HCT116 (cell line): Measurements from ENCODE around the gene MTHFSD. TPM values are rescaled to one million over a fixed set of nuclear protein-coding genes. Genes with fewer than 3 reads are reported as not detected.
A peak's percentile ranks its signal among the peaks of the same experiment; 100 is the strongest.

Experiments
- ATAC-seq: fragments of 200-7000 bp; cut with Tn5 transposase; 2 replicates; pipeline ENCODE4 v1.9.1; 2020; ENCODE audit warnings: mild to moderate bottlenecking, moderate library complexity
- BruUV-seq: library from RNA; stranded (reverse); fragments of 400-500 nt; replicated peaks from 2 replicates; lab custom pipeline; 2021; lab: Mats Ljungman, UMichigan
- CTCF ChIA-PET: fragments of 300-600 bp; sonication (Branson Sonifier 250); formaldehyde crosslinking; loops from one replicate; lab custom pipeline; 2021; ENCODE audit warnings: antibody characterized with exemption; lab: Charles Lee
- POLR2A ChIA-PET: fragments of 300-600, 350-600 bp; sonication (Branson Sonifier 250); formaldehyde crosslinking; loops from one replicate; lab custom pipeline; 2021; ENCODE audit warnings: antibody characterized with exemption; lab: Charles Lee
- RAD21 ChIA-PET, 2 experiments: fragments of 300-600 bp; sonication (Branson Sonifier 250); formaldehyde crosslinking; loops; one replicate each; lab custom pipeline; 2023; ENCODE audit warnings: low total read pairs in 2 of 2; ENCODE audit not compliant: uncharacterized antibody in 2 of 2, unreplicated experiment in 2 of 2, low non-redundant PET in 1 of 2; lab: Charles Lee
- DNase-seq: peaks from one replicate; pipeline ENCODE4 v3.0.0-alpha.2; 2010; ENCODE audit warnings: low read depth, low spot score
- H2AFZ ChIP-seq: fragments of 200-600 bp; shearing (Covaris generic), sonication (generic); 2 replicates; pipeline ENCODE4 v1.6.1; 2017; ENCODE audit warnings: low read depth, mixed run types, mixed read lengths, antibody characterized with exemption, low read length; ENCODE audit not compliant: poor library complexity, severe bottlenecking
- H3K27ac ChIP-seq: 2 replicates; pipeline ENCODE4 v1.5.1; 2012; ENCODE audit warnings: low read depth, low read length
- H3K27me3 ChIP-seq: fragments of 200-600 bp; sonication (generic); 2 replicates; pipeline ENCODE4 v1.6.1; 2016; ENCODE audit warnings: mixed run types, low read length, mixed read lengths; ENCODE audit not compliant: insufficient read depth
- H3K36me3 ChIP-seq, 2 experiments: fragments of 200-500 bp in 1 of 2; fragments of 200-600 bp in 1 of 2; sonication (Bioruptor generic) in 1 of 2; sonication (generic) in 1 of 2; 2 replicates each; pipeline versions ENCODE4 v1.5.1 to v1.6.1; 2014 to 2016; ENCODE audit warnings: low read length in 2 of 2, inconsistent platforms in 1 of 2, mixed read lengths in 1 of 2, mixed run types in 1 of 2; ENCODE audit not compliant: insufficient read depth in 2 of 2, control insufficient read depth in 1 of 2
- H3K4me1 ChIP-seq, 2 experiments: fragments of 200-600 bp in 1 of 2; sonication (generic) in 1 of 2; 2 replicates each; pipeline versions ENCODE4 v1.5.1 to v1.6.1; 2012 to 2017; ENCODE audit warnings: low read length in 2 of 2, inconsistent platforms in 1 of 2, mild to moderate bottlenecking in 1 of 2, mixed read lengths in 1 of 2, mixed run types in 1 of 2, moderate library complexity in 1 of 2; ENCODE audit not compliant: insufficient read depth in 2 of 2, control insufficient read depth in 1 of 2
- H3K4me2 ChIP-seq: fragments of 200-600 bp; sonication (generic); 2 replicates; pipeline ENCODE4 v1.6.1; 2017; ENCODE audit warnings: mixed run types, low read length, mixed read lengths
- H3K4me3 ChIP-seq, 2 experiments: fragments of 200-600 bp in 1 of 2; sonication (generic) in 1 of 2; replicated peaks in 1 of 2; 2 replicates each; pipeline ENCODE4 v1.5.1; 2011 to 2016; ENCODE audit warnings: low read length in 2 of 2, control low read depth in 1 of 2, low read depth in 1 of 2, mild to moderate bottlenecking in 1 of 2, mixed read lengths in 1 of 2, mixed run types in 1 of 2
- H3K79me2 ChIP-seq: fragments of 200-600 bp; sonication (generic); 2 replicates; pipeline ENCODE4 v1.6.1; 2017; ENCODE audit warnings: mild to moderate bottlenecking, mixed run types, low read length, moderate library complexity, mixed read lengths; ENCODE audit not compliant: insufficient read depth
- H3K9ac ChIP-seq: fragments of 200-600 bp; sonication (generic); 2 replicates; pipeline ENCODE4 v1.6.1; 2016; ENCODE audit warnings: low read length, mixed read lengths
- H3K9me2 ChIP-seq: fragments of 200-600 bp; sonication (generic), shearing (Covaris generic); 2 replicates; pipeline ENCODE4 v1.6.1; 2017; ENCODE audit warnings: mixed run types, mild to moderate bottlenecking, moderate library complexity; ENCODE audit not compliant: insufficient read depth
- H3K9me3 ChIP-seq, 2 experiments: fragments of 200-500 bp in 1 of 2; fragments of 200-600 bp in 1 of 2; sonication (Bioruptor generic) in 1 of 2; sonication (generic) in 1 of 2; 2 replicates each; pipeline ENCODE4 v1.6.1; 2014 to 2017; ENCODE audit warnings: low read length in 2 of 2, mixed read lengths in 2 of 2, inconsistent platforms in 1 of 2, low read depth in 1 of 2, mild to moderate bottlenecking in 1 of 2, mixed run types in 1 of 2, moderate library complexity in 1 of 2; ENCODE audit not compliant: control insufficient read depth in 1 of 2, insufficient read depth in 1 of 2
- H4K20me1 ChIP-seq: fragments of 200-600 bp; sonication (generic), shearing (Covaris generic); 2 replicates; pipeline ENCODE4 v1.6.1; 2017; ENCODE audit warnings: mixed run types, mild to moderate bottlenecking, moderate library complexity; ENCODE audit not compliant: insufficient read depth
- CBX3 ChIP-seq: IDR thresholded peaks from 2 replicates; pipeline ENCODE4 v1.6.1; 2012; ENCODE audit warnings: low read depth
- CEBPB ChIP-seq: IDR thresholded peaks from 2 replicates; pipeline ENCODE4 v1.6.1; 2012; ENCODE audit warnings: low read depth
- EZH2 ChIP-seq: fragments of 200-600 bp; sonication (generic); IDR thresholded peaks from 2 replicates; pipeline ENCODE4 v1.6.1; 2017; ENCODE audit warnings: antibody characterized with exemption, mixed run types
- EZH2phosphoT487 ChIP-seq: fragments of 200-600 bp; IDR thresholded peaks from 2 replicates; pipeline ENCODE4 v1.6.1; 2018; ENCODE audit warnings: antibody characterized with exemption, borderline replicate concordance
- FOSL1 ChIP-seq: IDR thresholded peaks from 2 replicates; pipeline ENCODE4 v1.6.1; 2012; ENCODE audit warnings: low read depth
- SIN3A ChIP-seq: IDR thresholded peaks from 2 replicates; pipeline ENCODE4 v1.6.1; 2012; ENCODE audit warnings: low read depth
- SP1 ChIP-seq: IDR thresholded peaks from 2 replicates; pipeline ENCODE4 v1.6.1; 2012; ENCODE audit warnings: low read depth
- ZFX ChIP-seq: fragments of 450-650 bp; IDR thresholded peaks from 2 replicates; pipeline ENCODE4 v1.6.1; 2017
- intact Hi-C: fragments of 100-400 bp; cut with micrococcal nuclease; formaldehyde crosslinking; loops from 2 replicates; pipeline ENCODE4 v1.10.0; 2022
- total RNA-seq: library from RNA; stranded (reverse); gene quantifications from one replicate; pipeline ENCODE4 v1.2.1, GENCODE V29; 2021; ENCODE audit not compliant: unreplicated experiment
- TF ChIP-seq, protein P1 (sequence below), 3 experiments: fragments of 200-600 bp in 1 of 3; sonication (generic) in 1 of 3; IDR thresholded peaks in 2 of 3; conservative IDR thresholded peaks in 1 of 3; 2 replicates each; pipeline ENCODE4 v1.5.1; 2012 to 2017; ENCODE audit warnings: low read depth in 2 of 3, low read length in 2 of 3, antibody characterized with exemption in 1 of 3, borderline replicate concordance in 1 of 3, control low read depth in 1 of 3, mild to moderate bottlenecking in 1 of 3, mixed read lengths in 1 of 3, mixed run types in 1 of 3, moderate library complexity in 1 of 3; ENCODE audit not compliant: insufficient read depth in 1 of 3
- TF ChIP-seq, protein P2 (sequence below): IDR thresholded peaks from 2 replicates; pipeline ENCODE4 v1.6.1; 2012
- TF ChIP-seq, protein P3 (sequence below): IDR thresholded peaks from 2 replicates; pipeline ENCODE4 v1.6.1; 2012; ENCODE audit warnings: low read depth

The MTHFSD gene
- total RNA-seq, 1 experiment from 2014 or later = 33.1 TPM

DNA sequence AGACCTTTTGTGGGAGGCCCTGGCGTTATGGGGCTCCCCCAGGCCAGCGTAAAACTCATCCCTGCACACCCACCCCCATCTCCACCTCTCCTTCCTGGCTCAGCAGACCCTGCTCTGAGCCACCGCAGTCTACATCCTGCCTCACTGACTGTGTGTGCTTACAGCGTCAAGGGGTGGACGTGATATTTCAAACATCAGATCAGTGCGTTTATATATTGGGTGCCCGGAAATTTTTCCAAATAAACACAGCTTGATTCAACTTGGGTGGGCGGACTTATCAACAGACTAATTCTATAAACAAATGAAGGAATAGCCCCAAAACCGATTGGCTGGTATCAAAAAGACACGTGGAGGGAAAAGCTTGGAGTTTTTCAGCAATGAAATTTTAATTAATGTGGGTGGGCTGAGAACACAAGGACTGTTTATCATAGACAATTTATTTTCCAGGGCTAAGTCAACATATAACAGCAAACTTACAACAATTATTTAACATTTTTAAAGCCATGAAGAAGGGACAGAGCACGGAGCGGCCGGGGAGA is 23.1 kb upstream of the MTHFSD start, which contains the start of gene FOXL1:
Gene FOXL1 (plus strand): TSS at position 489 of the 539 bp plus-strand sequence. CDS start 175 bp downstream, outside the sequence.
- no peaks in the 10 kb centered on the region for H4K20me1 ChIP-seq
- H3K79me2 ChIP-seq = no peaks in the 10 kb centered on the region
- CTCF ChIA-PET = no interaction called here
- H3K4me2 ChIP-seq = peak within 1 kb of the TSS; percentile 89
- no peaks in the 10 kb centered on the region for H3K27me3 ChIP-seq
- TF ChIP-seq EZH2phosphoT487 (no peak), SIN3A (no peak), EZH2 (no peak), CEBPB (no peak), FOSL1 (no peak), CBX3 (no peak), SP1 (no peak), ZFX (no peak)
- TF ChIP-seq, protein P1, sequence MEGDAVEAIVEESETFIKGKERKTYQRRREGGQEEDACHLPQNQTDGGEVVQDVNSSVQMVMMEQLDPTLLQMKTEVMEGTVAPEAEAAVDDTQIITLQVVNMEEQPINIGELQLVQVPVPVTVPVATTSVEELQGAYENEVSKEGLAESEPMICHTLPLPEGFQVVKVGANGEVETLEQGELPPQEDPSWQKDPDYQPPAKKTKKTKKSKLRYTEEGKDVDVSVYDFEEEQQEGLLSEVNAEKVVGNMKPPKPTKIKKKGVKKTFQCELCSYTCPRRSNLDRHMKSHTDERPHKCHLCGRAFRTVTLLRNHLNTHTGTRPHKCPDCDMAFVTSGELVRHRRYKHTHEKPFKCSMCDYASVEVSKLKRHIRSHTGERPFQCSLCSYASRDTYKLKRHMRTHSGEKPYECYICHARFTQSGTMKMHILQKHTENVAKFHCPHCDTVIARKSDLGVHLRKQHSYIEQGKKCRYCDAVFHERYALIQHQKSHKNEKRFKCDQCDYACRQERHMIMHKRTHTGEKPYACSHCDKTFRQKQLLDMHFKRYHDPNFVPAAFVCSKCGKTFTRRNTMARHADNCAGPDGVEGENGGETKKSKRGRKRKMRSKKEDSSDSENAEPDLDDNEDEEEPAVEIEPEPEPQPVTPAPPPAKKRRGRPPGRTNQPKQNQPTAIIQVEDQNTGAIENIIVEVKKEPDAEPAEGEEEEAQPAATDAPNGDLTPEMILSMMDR (IDR thresholded peaks at IDR 0.05 in 2 of 3, conservative IDR thresholded peaks at IDR 0.05 in 1 of 3; ENCODE audit: borderline replicate concordance in 1 of 3, insufficient read depth in 1 of 3, low read depth in 2 of 3, low read length in 2 of 3) = no peak
- TF ChIP-seq, protein P2, sequence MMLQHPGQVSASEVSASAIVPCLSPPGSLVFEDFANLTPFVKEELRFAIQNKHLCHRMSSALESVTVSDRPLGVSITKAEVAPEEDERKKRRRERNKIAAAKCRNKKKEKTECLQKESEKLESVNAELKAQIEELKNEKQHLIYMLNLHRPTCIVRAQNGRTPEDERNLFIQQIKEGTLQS = no peak
- TF ChIP-seq, protein P3, sequence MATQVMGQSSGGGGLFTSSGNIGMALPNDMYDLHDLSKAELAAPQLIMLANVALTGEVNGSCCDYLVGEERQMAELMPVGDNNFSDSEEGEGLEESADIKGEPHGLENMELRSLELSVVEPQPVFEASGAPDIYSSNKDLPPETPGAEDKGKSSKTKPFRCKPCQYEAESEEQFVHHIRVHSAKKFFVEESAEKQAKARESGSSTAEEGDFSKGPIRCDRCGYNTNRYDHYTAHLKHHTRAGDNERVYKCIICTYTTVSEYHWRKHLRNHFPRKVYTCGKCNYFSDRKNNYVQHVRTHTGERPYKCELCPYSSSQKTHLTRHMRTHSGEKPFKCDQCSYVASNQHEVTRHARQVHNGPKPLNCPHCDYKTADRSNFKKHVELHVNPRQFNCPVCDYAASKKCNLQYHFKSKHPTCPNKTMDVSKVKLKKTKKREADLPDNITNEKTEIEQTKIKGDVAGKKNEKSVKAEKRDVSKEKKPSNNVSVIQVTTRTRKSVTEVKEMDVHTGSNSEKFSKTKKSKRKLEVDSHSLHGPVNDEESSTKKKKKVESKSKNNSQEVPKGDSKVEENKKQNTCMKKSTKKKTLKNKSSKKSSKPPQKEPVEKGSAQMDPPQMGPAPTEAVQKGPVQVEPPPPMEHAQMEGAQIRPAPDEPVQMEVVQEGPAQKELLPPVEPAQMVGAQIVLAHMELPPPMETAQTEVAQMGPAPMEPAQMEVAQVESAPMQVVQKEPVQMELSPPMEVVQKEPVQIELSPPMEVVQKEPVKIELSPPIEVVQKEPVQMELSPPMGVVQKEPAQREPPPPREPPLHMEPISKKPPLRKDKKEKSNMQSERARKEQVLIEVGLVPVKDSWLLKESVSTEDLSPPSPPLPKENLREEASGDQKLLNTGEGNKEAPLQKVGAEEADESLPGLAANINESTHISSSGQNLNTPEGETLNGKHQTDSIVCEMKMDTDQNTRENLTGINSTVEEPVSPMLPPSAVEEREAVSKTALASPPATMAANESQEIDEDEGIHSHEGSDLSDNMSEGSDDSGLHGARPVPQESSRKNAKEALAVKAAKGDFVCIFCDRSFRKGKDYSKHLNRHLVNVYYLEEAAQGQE = no peak
- H3K9me3 ChIP-seq = no peaks in the 10 kb centered on the region
- POLR2A ChIA-PET = no interaction called here
- H2AFZ ChIP-seq = no peak within 1 kb of the TSS
- no peak within 1 kb of the TSS for H3K9ac ChIP-seq
- H3K36me3 ChIP-seq = no peaks in the 10 kb centered on the region
- H3K27ac ChIP-seq = no peak within 1 kb of the TSS
- peak within 1 kb of the TSS in 1 of 2 experiments; percentile 62; a peak in 1 of 4 replicates for H3K4me3 ChIP-seq
- H3K4me1 ChIP-seq = peaks cover 11 to 22% of the 10 kb centered on the region in 2 experiments; a peak in 3 of 4 replicates
- DNase-seq (no peak), ATAC-seq (no peak)
- H3K9me2 ChIP-seq = no peaks in the 10 kb centered on the region
- RAD21 ChIA-PET = no interaction called here
- intact Hi-C loops = loop anchor here (5.0 kb wide), 3 partner anchors 439 to 499 kb away; no protein-coding TSS in a partner anchor
- no TSS peak for BruUV-seq
